Measurements from ENCODE around the gene SPATA4. TPM values are rescaled to one million over a fixed set of nuclear protein-coding genes. Genes with fewer than 3 reads are reported as not detected.

The SPATA4 gene
- total and polyA plus RNA-seq, 9 of the 15 experiments (the other 6 are each of a cell fraction or from before 2014, with no cell fraction given), result not detected

- POLR2A ChIA-PET, result no interaction called here
- H3K9me1 ChIP-seq (ENCODE audit: control insufficient read depth, insufficient read depth, low read length), result no peaks in the 10 kb centered on the region
- H3K4me1 ChIP-seq (replicated peaks in 1 of 2; ENCODE audit: control insufficient read depth in 2 of 2, insufficient read depth in 2 of 2, low read length in 2 of 2), result peaks cover 0 to 2% of the 10 kb centered on the region in 2 experiments; a peak in 2 of 5 replicates
- no peak for ATAC-seq
- H3K4me2 ChIP-seq (ENCODE audit: insufficient read depth, low read length), result no peak overlapping the region
- H3K9me3 ChIP-seq (replicated peaks; ENCODE audit: control insufficient read depth, insufficient read depth, low read depth, low read length), result no peaks in the 10 kb centered on the region
- CTCF ChIA-PET (ENCODE audit: low intra/inter-chr PET ratio), result no interaction called here
- no peaks in the 10 kb centered on the region for H4K20me1 ChIP-seq (replicated peaks; ENCODE audit: control insufficient read depth, insufficient read depth, low read length)
- H3K36me3 ChIP-seq (ENCODE audit: control insufficient read depth, insufficient read depth, low read length), result no peaks in the 10 kb centered on the region
- in situ Hi-C loops (cut with MboI) (no loop called here), intact Hi-C loops (cut with micrococcal nuclease) (no loop called here)
- H3K27me3 ChIP-seq (ENCODE audit: control insufficient read depth in 2 of 2, insufficient read depth in 2 of 2, low read length in 2 of 2), result 0 out of 5 replicates have a peak, but pooled peaks cover 2 to 4% of the 10 kb centered on the region in 2 experiments
- H3K9ac ChIP-seq (ENCODE audit: insufficient read depth in 1 of 2, low read depth in 2 of 2, low read length in 2 of 2), result no peak overlapping the region
- no peak overlapping the region for H3K27ac ChIP-seq (ENCODE audit: extremely low read depth, low read depth, low read length)
- no peak for DNase-seq (ENCODE audit: extremely low read depth in 1 of 4, low spot score in 3 of 4)
- no TSS peak for BruUV-seq (replicated peaks)
- TF ChIP-seq BRD4 (IDR thresholded peaks at IDR 0.05) (no peak), HNRNPL (IDR thresholded peaks at IDR 0.05; ENCODE audit: low read depth, low read length) (no peak), NCOA4 (IDR thresholded peaks at IDR 0.05; ENCODE audit: partially characterized antibody) (no peak), ZNF785 (CRISPR knock-in tag; IDR thresholded peaks at IDR 0.05) (no peak), TRIM24 (IDR thresholded peaks at IDR 0.05) (no peak), CCNT2 (IDR thresholded peaks at IDR 0.05; ENCODE audit: borderline replicate concordance, extremely low read depth, insufficient read length, low read depth, low read length) (no peak), TRIM25 (IDR thresholded peaks at IDR 0.05; ENCODE audit: borderline replicate concordance) (no peak), MTA3 (IDR thresholded peaks at IDR 0.05; ENCODE audit: borderline replicate concordance) (no peak), ZNF717 (CRISPR knock-in tag; IDR thresholded peaks at IDR 0.05) (no peak), TBP (optimal IDR thresholded peaks at IDR 0.05; ENCODE audit: low read depth, low read length) (no peak), ZBTB17 (CRISPR knock-in tag; IDR thresholded peaks at IDR 0.05) (no peak), SETDB1 (IDR thresholded peaks at IDR 0.05; ENCODE audit: low read length) (no peak), TARDBP (IDR thresholded peaks at IDR 0.05) (no peak)
- no peak overlapping the region for H3K4me3 ChIP-seq
- no peak overlapping the region for H2AFZ ChIP-seq (ENCODE audit: low read depth, low read length)
- no peaks in the 10 kb centered on the region for H3K79me2 ChIP-seq (ENCODE audit: control insufficient read depth, insufficient read depth, low read length)
- FAIRE-seq, result no peak
- WGBS (ENCODE audit: insufficient coverage, low coverage, missing lambda C conversion rate), result 2% methylated on average over 11 of the region's 11 CpGs
Measured at GRCh38 chr4:176189891-176190795, 5.2 kb downstream of the SPATA4 start.

Measured in K562 (cell line).